GM18508 (cell line): Measurements from ENCODE around the gene IL34.

Source experiments
- ATAC-seq: cut with Tn5 transposase; IDR thresholded peaks from one replicate; pipeline ENCODE4 v1.9.1; 2021; ENCODE audit warnings: moderate number of reproducible peaks; ENCODE audit not compliant: insufficient read depth, unreplicated experiment

The IL34 gene

GRCh38 chr16:70685938-70686375, 39.6 kb downstream of the IL34 start, which contains the start of gene MTSS2:
TSS of gene MTSS2 (minus strand) at chr16:70686053. CDS start at chr16:70685791, 262 bp downstream.
- no peak for ATAC-seq

- no peak for ATAC-seq
These were observed 40.2 kb downstream of the IL34 start for GRCh38 chr16:70686376-70687101.

GRCh38 chr16:70687102-70687511, 40.7 kb downstream of the IL34 start:
- ATAC-seq = no peak

GRCh38 chr16:70687671-70688245, 41.4 kb downstream of the IL34 start:
- ATAC-seq = no peak

- no peak for ATAC-seq
These were observed 41.9 kb downstream of the IL34 start for GRCh38 chr16:70688246-70688742.

GRCh38 chr16:70689035-70689969, 42.9 kb downstream of the IL34 start:
- no peak for ATAC-seq

- ATAC-seq = no peak
These were observed 43.9 kb downstream of the IL34 start for GRCh38 chr16:70689970-70690891.

- ATAC-seq = no peak
These were observed 45.1 kb downstream of the IL34 start for GRCh38 chr16:70691223-70692129.

GRCh38 chr16:70692130-70692872, 45.9 kb downstream of the IL34 start:
- ATAC-seq = no peak

- no peak for ATAC-seq
These were observed 46.7 kb downstream of the IL34 start for GRCh38 chr16:70692873-70693671.

GRCh38 chr16:70694088-70694867, 47.9 kb downstream of the IL34 start:
- no peak for ATAC-seq

GRCh38 chr16:70694868-70695218, 48.5 kb downstream of the IL34 start:
- no peak for ATAC-seq

- no peak for ATAC-seq
These were observed 49.1 kb downstream of the IL34 start for GRCh38 chr16:70695331-70696070.

GRCh38 chr16:70696355-70696754, 50.0 kb downstream of the IL34 start:
- no peak for ATAC-seq

GRCh38 chr16:70696952-70697593, 50.7 kb downstream of the IL34 start:
- no peak for ATAC-seq
